Endodermal cell (in vitro differentiated cells): ENCODE results near the gene TBCD. TPM values are rescaled to one million over a fixed set of nuclear protein-coding genes. Genes with fewer than 3 reads are reported as not detected.
"Not testable (repeated sequence)": the region's sequence is repeated elsewhere in the genome, so short reads cannot be mapped to it uniquely, and the experiment has no call there.

Source experiments
- DNase-seq: peaks from one replicate; pipeline ENCODE4 v3.0.0-alpha.2; 2017
- H3K27ac ChIP-seq: 2 replicates; pipeline ENCODE4 v1.5.1; 2013; ENCODE audit warnings: mild to moderate bottlenecking, low read depth, low read length, moderate library complexity
- H3K27me3 ChIP-seq: 2 replicates; pipeline ENCODE4 v1.6.1; 2013; ENCODE audit warnings: mild to moderate bottlenecking, low read length, moderate library complexity; ENCODE audit not compliant: insufficient read depth, control insufficient read depth, poor library complexity, severe bottlenecking
- H3K36me3 ChIP-seq: 2 replicates; pipeline ENCODE4 v1.7.0; 2013; ENCODE audit warnings: mild to moderate bottlenecking, low read length, moderate library complexity; ENCODE audit not compliant: control insufficient read depth, insufficient read depth
- H3K4me1 ChIP-seq: one replicate; pipeline ENCODE4 v1.7.0; 2013; ENCODE audit warnings: low read length; ENCODE audit not compliant: control insufficient read depth, insufficient read depth
- H3K4me3 ChIP-seq: 2 replicates; pipeline ENCODE4 v1.5.1; 2013; ENCODE audit warnings: mild to moderate bottlenecking, low read length, moderate library complexity
- H3K9ac ChIP-seq: 2 replicates; pipeline ENCODE4 v1.6.1; 2013; ENCODE audit warnings: mild to moderate bottlenecking, low read length, moderate library complexity; ENCODE audit not compliant: poor library complexity, severe bottlenecking; ENCODE audit errors: extremely low read depth
- H3K9me3 ChIP-seq: 2 replicates; pipeline ENCODE4 v1.6.1; 2013; ENCODE audit warnings: mild to moderate bottlenecking, low read length, moderate library complexity; ENCODE audit not compliant: control insufficient read depth
- H3K27ac Mint-ChIP-seq: 2 replicates; pipeline ENCODE4 v1.8.0; 2020; ENCODE audit warnings: mixed read lengths
- H3K27me3 Mint-ChIP-seq: 2 replicates; pipeline ENCODE4 v1.8.0; 2021; ENCODE audit warnings: mild to moderate bottlenecking, mixed read lengths; ENCODE audit not compliant: insufficient read depth
- H3K36me3 Mint-ChIP-seq: 2 replicates; pipeline ENCODE4 v1.8.0; 2020; ENCODE audit warnings: low read depth, mixed read lengths
- H3K4me1 Mint-ChIP-seq: 2 replicates; pipeline ENCODE4 v1.8.0; 2020; ENCODE audit warnings: mixed read lengths
- H3K4me3 Mint-ChIP-seq: 2 replicates; pipeline ENCODE4 v1.8.0; 2020; ENCODE audit warnings: mild to moderate bottlenecking, moderate library complexity, mixed read lengths
- H3K9me3 Mint-ChIP-seq: 2 replicates; pipeline ENCODE4 v1.8.0; 2020; ENCODE audit warnings: mild to moderate bottlenecking, mixed read lengths
- CTCF ChIP-seq: fragments of 200-600 bp; sonication (generic); conservative IDR thresholded peaks from 2 replicates; pipeline ENCODE4 v1.5.0; 2021; ENCODE audit warnings: antibody characterized with exemption, mild to moderate bottlenecking
- WGBS, 2 experiments: methylation state at CpG; one replicate each; pipeline versions ENCODE4 v1.1.5 to v1.1.7; 2013; ENCODE audit warnings: missing lambda C conversion rate in 2 of 2, mixed read lengths in 1 of 2; ENCODE audit not compliant: insufficient coverage in 1 of 2, insufficient read length in 1 of 2; 5-methylcytosine and 5-hydroxymethylcytosine counted together
- total RNA-seq, 2 donors: library from RNA; stranded (reverse); fragmentation: NEBNext Ultra II Directional in 1 of 2; extraction: Animal tissue kit (Norgen Biotek cat#: 25700) in 1 of 2; gene quantifications; 2 replicates in 1 of 2; 3 replicates in 1 of 2; pipeline ENCODE4 v1.2.1, GENCODE V29; 2021

Gene TBCD
- total RNA-seq, 2 donors from 2014 or later, result 107 TPM

GRCh38 chr17:82965371-82965770 is 213.5 kb downstream of the TBCD start:
- H3K36me3 ChIP-seq, result no peaks in the 10 kb centered on the region
- no peaks in the 10 kb centered on the region for H3K4me1 ChIP-seq
- H3K27ac ChIP-seq, result no peak overlapping the region
- 94 to 95% methylated on average over 10 to 13 of the region's 13 CpGs for WGBS, 2 experiments
- TF ChIP-seq CTCF, result no peak
- no peaks in the 10 kb centered on the region for H3K9me3 ChIP-seq
- peak; percentile 33 for DNase-seq
- H3K9ac ChIP-seq, result no peak overlapping the region
- no peaks in the 10 kb centered on the region for H3K27me3 ChIP-seq
- Mint-ChIP-seq H3K9me3 (no peaks in the 10 kb centered on the region), H3K36me3 (no peaks in the 10 kb centered on the region), H3K27ac (no peak overlapping the region), H3K27me3 (no peaks in the 10 kb centered on the region), H3K4me1 (peaks cover 5% of the 10 kb centered on the region), H3K4me3 (no peak overlapping the region)
- H3K4me3 ChIP-seq, result no peak overlapping the region

- peak; percentile 36 for DNase-seq
- 92 to 100% methylated on average over 6 to 7 of the region's 7 CpGs for WGBS, 2 experiments
- H3K27ac Mint-ChIP-seq, result no peak overlapping the region
These were observed 214.6 kb downstream of the TBCD start for GRCh38 chr17:82966415-82966814.

GRCh38 chr17:82967268-82968032 is 215.6 kb downstream of the TBCD start:
- Mint-ChIP-seq H3K27me3 (no peaks in the 10 kb centered on the region), H3K27ac (no peak overlapping the region), H3K4me1 (peaks cover 5% of the 10 kb centered on the region), H3K9me3 (no peaks in the 10 kb centered on the region), H3K4me3 (no peak overlapping the region), H3K36me3 (peaks cover 2% of the 10 kb centered on the region)
- TF ChIP-seq CTCF, result no peak
- 92 to 95% methylated on average over 12 to 16 of the region's 18 CpGs for WGBS, 2 experiments
- H3K36me3 ChIP-seq, result no peaks in the 10 kb centered on the region
- H3K9me3 ChIP-seq, result no peaks in the 10 kb centered on the region
- no peak overlapping the region for H3K27ac ChIP-seq
- no peaks in the 10 kb centered on the region for H3K27me3 ChIP-seq
- no peak overlapping the region for H3K4me3 ChIP-seq
- H3K9ac ChIP-seq, result no peak overlapping the region
- H3K4me1 ChIP-seq, result no peaks in the 10 kb centered on the region
- DNase-seq, result peak; percentile 30

More at GRCh38 chr17:82966415-82966814, 214.6 kb downstream of the TBCD start:
- no peak for TF ChIP-seq CTCF
- no peaks in the 10 kb centered on the region for H3K27me3 ChIP-seq
- Mint-ChIP-seq H3K4me1 (peaks cover 5% of the 10 kb centered on the region), H3K36me3 (peaks cover 2% of the 10 kb centered on the region), H3K4me3 (no peak overlapping the region), H3K9me3 (no peaks in the 10 kb centered on the region), H3K27me3 (no peaks in the 10 kb centered on the region)
- H3K9ac ChIP-seq, result no peak overlapping the region
- no peak overlapping the region for H3K4me3 ChIP-seq
- H3K9me3 ChIP-seq, result no peaks in the 10 kb centered on the region
- H3K36me3 ChIP-seq, result no peaks in the 10 kb centered on the region
- no peak overlapping the region for H3K27ac ChIP-seq
- no peaks in the 10 kb centered on the region for H3K4me1 ChIP-seq

GRCh38 chr17:82968033-82968841 is 216.4 kb downstream of the TBCD start:
- not testable (repeated sequence) for H3K27me3 ChIP-seq, H3K9me3 ChIP-seq, H3K27ac ChIP-seq, H3K4me1 Mint-ChIP-seq, H3K9ac ChIP-seq, H3K36me3 ChIP-seq, H3K36me3 Mint-ChIP-seq, H3K27ac Mint-ChIP-seq, H3K4me3 Mint-ChIP-seq, H3K27me3 Mint-ChIP-seq, H3K4me3 ChIP-seq, H3K4me1 ChIP-seq, H3K9me3 Mint-ChIP-seq
- 84 to 93% methylated on average over 23 to 31 of the region's 33 CpGs for WGBS, 2 experiments
- peak; percentile 38 for DNase-seq
